BE2C (cell line): Measurements from ENCODE around the gene LMF2.
A peak's percentile ranks its signal among the peaks of the same experiment; 100 is the strongest.

Experiments
- DNase-seq: peaks from one replicate; pipeline ENCODE4 v3.0.0-alpha.2; 2020
- H3K27me3 ChIP-seq: fragments of 250-450 bp; sonication (Bioruptor Pico); 2 replicates; pipeline ENCODE4 v1.5.1; 2020; ENCODE audit warnings: mild to moderate bottlenecking
- H3K36me3 ChIP-seq: fragments of 250-450 bp; sonication (Bioruptor Pico); 2 replicates; pipeline ENCODE4 v1.5.1; 2020; ENCODE audit warnings: mild to moderate bottlenecking
- H3K4me1 ChIP-seq: fragments of 250-450 bp; sonication (Bioruptor Pico); 2 replicates; pipeline ENCODE4 v1.5.1; 2020
- H3K4me3 ChIP-seq: 2 replicates; pipeline ENCODE4 v1.5.1; 2011; ENCODE audit warnings: low read depth, low read length
- H3K9me3 ChIP-seq: fragments of 250-450 bp; sonication (Bioruptor Pico); 2 replicates; pipeline ENCODE4 v1.5.1; 2020
- TF ChIP-seq, protein P1 (sequence below): IDR thresholded peaks from 2 replicates; pipeline ENCODE4 v1.5.1; 2012; ENCODE audit warnings: mild to moderate bottlenecking, low read depth, low read length

LMF2 gene

DNA sequence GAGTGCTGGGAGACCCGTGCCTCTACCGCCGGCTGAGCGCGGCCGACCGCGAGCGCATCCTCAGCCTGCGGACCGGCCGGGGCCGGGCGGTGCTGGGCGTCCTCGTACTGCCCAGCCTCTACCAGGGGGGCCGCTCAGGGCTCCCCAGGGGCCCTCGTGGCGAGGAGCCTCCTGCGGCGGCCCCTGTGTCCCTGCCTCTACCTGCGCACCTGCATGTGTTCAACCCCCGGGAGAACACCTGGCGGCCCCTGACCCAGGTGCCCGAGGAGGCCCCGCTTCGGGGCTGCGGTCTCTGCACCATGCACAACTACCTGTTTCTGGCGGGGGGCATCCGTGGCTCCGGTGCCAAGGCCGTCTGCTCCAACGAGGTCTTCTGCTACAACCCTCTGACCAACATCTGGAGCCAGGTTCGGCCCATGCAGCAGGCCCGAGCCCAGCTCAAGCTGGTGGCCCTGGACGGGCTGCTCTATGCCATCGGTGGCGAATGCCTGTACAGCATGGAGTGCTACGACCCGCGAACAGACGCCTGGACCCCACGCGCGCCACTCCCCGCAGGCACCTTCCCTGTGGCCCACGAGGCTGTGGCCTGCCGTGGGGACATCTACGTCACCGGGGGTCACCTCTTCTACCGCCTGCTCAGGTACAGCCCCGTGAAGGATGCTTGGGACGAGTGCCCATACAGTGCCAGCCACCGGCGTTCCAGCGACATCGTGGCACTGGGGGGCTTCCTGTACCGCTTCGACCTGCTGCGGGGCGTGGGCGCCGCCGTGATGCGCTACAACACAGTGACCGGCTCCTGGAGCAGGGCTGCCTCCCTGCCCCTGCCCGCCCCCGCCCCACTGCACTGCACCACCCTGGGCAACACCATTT lies 41.7 kb upstream of the LMF2 start:
- H3K36me3 ChIP-seq = no peaks in the 10 kb centered on the region
- H3K27me3 ChIP-seq = no peaks in the 10 kb centered on the region
- DNase-seq = no peak
- TF ChIP-seq, protein P1, sequence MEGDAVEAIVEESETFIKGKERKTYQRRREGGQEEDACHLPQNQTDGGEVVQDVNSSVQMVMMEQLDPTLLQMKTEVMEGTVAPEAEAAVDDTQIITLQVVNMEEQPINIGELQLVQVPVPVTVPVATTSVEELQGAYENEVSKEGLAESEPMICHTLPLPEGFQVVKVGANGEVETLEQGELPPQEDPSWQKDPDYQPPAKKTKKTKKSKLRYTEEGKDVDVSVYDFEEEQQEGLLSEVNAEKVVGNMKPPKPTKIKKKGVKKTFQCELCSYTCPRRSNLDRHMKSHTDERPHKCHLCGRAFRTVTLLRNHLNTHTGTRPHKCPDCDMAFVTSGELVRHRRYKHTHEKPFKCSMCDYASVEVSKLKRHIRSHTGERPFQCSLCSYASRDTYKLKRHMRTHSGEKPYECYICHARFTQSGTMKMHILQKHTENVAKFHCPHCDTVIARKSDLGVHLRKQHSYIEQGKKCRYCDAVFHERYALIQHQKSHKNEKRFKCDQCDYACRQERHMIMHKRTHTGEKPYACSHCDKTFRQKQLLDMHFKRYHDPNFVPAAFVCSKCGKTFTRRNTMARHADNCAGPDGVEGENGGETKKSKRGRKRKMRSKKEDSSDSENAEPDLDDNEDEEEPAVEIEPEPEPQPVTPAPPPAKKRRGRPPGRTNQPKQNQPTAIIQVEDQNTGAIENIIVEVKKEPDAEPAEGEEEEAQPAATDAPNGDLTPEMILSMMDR = no peak
- no peaks in the 10 kb centered on the region for H3K9me3 ChIP-seq
- no peak overlapping the region for H3K4me3 ChIP-seq
- no peaks in the 10 kb centered on the region for H3K4me1 ChIP-seq

DNA sequence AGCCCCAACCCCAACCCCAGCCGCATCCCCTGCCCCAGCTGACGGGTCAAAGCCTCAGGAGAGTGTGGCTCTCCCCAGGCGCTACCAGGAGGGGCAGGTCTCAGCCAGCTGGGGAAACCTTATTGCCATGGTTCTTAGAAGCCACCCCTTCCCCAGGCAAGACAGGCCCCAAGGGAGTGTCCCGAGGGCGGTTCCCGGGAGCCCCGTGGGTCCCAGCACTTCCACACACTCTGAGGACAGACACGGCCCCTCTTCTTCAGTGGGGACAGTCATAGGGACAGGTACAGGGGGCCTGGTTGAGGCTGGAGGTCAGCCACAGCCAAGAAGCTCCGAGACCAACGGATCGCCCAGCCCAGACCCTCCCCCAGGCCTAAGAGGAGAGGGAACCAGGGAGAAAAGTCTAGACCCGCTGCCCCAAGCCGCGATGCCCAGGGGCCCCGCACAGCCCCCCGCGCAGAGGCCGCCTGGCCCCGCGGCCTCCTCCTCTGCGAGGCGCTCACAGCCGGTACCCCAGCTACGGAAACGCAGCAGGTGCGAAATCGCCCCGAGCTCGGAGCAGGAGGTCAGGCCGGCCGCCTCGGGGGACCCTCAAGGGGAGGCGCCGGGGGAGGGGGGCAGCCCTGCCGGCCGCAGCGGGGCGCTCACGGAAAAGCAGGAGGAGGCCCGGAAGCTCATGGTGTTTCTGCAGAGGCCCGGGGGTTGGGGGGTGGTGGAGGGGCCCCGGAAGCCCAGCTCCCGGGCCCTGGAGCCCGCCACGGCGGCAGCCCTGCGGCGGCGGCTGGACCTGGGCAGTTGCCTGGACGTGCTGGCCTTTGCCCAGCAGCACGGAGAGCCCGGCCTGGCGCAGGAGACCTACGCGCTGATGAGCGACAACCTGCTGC lies 40.8 kb upstream of the LMF2 start:
- no peaks in the 10 kb centered on the region for H3K27me3 ChIP-seq
- no peaks in the 10 kb centered on the region for H3K4me1 ChIP-seq
- DNase-seq = no peak
- H3K4me3 ChIP-seq = no peak overlapping the region
- TF ChIP-seq, protein P1 = no peak
- no peaks in the 10 kb centered on the region for H3K9me3 ChIP-seq
- H3K36me3 ChIP-seq = no peaks in the 10 kb centered on the region

DNA sequence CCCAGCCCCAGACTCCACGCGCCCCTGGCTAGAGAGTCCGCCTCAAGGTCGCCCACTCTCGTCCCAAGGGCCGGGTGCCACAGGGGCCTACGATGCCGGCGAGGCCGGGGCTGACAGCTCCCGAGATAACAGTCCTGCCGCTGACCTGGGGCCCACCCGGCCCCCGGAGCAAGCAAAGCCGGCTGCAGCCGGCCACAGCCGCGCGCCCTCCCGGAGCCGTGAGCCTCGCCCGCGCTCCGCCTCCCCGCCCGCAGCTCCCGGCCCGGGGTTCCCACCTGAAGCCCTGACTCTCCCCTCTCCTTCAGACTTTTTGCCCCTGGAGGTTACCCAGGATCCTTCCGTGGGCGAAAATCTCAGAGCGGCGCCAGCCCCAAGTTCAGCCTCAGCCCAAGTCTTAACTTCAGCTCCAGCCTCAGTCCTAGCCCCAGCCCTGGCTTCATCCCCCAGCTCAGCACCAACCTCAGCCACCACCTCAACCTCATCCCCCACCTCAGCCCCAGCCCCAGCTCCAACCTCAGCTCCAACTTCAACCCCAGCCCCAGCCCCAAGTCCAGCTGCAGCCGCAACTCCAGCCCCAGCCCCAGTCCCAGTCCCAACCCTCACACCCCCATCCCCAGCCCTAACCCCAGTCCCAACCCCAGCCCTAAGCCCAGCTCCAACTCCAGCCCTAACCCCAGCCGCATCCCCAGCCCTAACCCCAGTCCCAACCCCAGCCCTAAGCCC lies 39.9 kb upstream of the LMF2 start:
- H3K9me3 ChIP-seq = no peaks in the 10 kb centered on the region
- no peaks in the 10 kb centered on the region for H3K4me1 ChIP-seq
- H3K27me3 ChIP-seq = no peaks in the 10 kb centered on the region
- no peak for DNase-seq
- H3K4me3 ChIP-seq = no peak overlapping the region
- TF ChIP-seq, protein P1 = no peak
- no peaks in the 10 kb centered on the region for H3K36me3 ChIP-seq

DNA sequence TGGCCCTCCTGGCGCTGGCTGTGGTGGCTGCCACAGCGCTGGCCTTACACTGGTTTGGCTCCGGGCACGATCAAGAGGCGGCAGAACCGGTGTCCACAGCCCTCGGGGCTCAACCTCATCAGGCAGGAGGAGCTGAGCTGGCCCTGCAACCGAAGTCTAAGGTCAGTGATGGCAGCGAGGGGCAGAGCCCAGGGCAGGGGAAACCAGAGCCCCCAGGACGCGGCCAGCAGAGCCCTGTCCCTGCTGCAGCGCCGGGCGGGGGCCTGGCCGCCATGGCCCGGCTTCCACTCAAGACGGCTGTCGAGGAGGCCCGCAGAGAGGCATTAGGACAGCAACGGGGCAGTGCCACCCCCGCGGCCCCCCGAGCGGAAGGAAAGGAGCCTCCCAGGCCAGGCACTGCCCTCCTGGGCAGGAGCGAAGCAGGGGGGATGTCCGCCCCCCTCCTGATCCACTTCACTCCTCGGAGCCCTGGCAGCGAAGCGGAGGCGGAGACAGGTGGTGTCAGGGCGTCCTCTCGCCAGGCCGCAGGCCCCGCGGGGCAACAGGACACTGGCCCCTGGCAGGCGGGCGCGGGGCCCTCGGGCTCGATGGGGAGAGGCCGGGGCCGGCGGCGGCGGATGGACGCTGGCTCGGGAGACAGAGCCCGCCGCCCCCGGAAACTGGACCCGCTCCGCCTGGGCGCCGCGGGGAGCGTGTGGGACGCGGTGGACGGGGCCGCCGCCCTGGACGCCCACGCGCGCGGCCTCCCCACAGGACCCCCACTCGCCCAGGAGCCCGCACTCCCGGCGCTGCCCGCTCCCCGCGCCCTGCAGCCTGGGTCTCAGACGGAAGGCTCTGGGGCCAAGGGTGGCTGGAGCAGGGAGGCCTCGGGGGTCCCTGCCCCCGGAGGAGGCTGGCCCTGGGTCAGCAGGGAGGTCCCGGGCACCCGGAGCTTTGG lies 39.1 kb upstream of the LMF2 start:
- Histone ChIP-seq H3K4me1 (no peaks in the 10 kb centered on the region), H3K4me3 (no peak overlapping the region), H3K9me3 (no peaks in the 10 kb centered on the region), H3K36me3 (no peaks in the 10 kb centered on the region), H3K27me3 (no peaks in the 10 kb centered on the region)
- DNase-seq = no peak
- TF ChIP-seq, protein P1 = no peak

DNA sequence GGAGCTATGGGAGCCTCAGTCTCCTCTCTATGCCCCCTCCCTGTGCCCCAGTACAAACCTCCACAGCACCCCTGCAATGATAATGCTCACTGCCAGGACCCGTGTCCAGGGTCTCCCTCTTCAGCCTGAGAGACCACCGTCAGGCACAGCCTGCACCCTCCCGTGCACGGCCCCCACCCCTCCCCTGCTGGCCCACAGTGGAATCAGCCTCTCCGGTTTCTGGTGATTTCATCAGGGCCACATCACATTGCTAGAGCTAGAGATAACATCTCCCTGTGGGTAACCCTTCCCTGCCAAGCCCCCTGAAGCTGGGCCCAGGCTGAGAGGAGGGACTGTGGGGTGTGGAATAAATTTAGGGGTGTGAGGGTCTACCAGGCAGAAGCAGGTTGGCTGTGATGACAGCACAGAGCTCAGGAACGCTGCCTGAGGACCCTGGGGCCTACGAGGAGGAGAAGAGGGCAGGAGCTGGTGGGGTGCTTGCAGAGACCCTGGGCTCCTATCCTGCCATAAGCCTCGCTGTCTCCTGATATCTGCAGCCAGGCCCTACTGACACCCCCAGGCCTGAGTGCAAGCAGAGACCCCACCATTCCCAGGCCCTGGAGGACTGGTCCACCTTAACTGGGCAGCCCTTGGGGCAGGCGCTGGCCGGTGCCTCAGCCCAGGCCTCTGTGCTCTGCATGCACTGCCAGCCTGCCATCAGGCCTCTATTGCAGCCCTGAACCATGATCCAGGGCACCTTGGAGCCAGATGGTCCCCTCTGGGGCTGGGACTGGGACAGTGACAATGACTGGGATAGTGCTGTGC lies 38.2 kb upstream of the LMF2 start, which contains the start of gene KLHDC7B:
Gene KLHDC7B (plus strand): TSS at position 378 of the 804 bp plus-strand sequence. CDS start 345 bp downstream, at position 723.
- Histone ChIP-seq H3K9me3 (no peaks in the 10 kb centered on the region), H3K4me1 (no peaks in the 10 kb centered on the region), H3K4me3 (no peak within 1 kb of the TSS), H3K36me3 (no peaks in the 10 kb centered on the region), H3K27me3 (no peaks in the 10 kb centered on the region)
- DNase-seq = no peak
- TF ChIP-seq, protein P1 = 0 out of 2 replicates have a peak, but pooled peaks have one; percentile 8
